SK-N-SH (cell line): ENCODE data around the gene CLTCL1. TPM values are rescaled to one million over a fixed set of nuclear protein-coding genes. Genes with fewer than 3 reads are reported as not detected.

Experiments used
- CTCF ChIA-PET: fragments of 300-600, 350-600 bp; formaldehyde crosslinking; extraction: SDS; loops from one replicate; lab custom pipeline; 2021; lab: Yijun Ruan, JAX
- POLR2A ChIA-PET: fragments of 350-600 bp; sonication (Branson Sonifier 250); formaldehyde crosslinking; extraction: SDS; loops from one replicate; lab custom pipeline; 2020; ENCODE audit warnings: antibody characterized with exemption, inconsistent platforms; lab: Yijun Ruan, JAX
- DNase-seq: peaks from one replicate; pipeline ENCODE4 v3.0.0; 2012
- H2AFZ ChIP-seq: fragments of 200-600 bp; sonication (generic); 2 replicates; pipeline ENCODE4 v1.8.1; 2016; ENCODE audit warnings: antibody characterized with exemption, mild to moderate bottlenecking, low read depth
- H3F3A ChIP-seq: fragments of 200-600 bp; sonication (generic); replicated peaks from 2 replicates; pipeline ENCODE3; 2016; ENCODE audit warnings: antibody characterized with exemption, mild to moderate bottlenecking; ENCODE audit not compliant: insufficient read depth
- H3K27ac ChIP-seq, 2 experiments: fragments of 200-500 bp in 1 of 2; fragments of 200-600 bp in 1 of 2; sonication (Bioruptor generic) in 1 of 2; sonication (generic), shearing (Covaris generic) in 1 of 2; 2 replicates each; pipeline versions ENCODE4 v1.5.1 to v1.6.1; 2014 to 2016; ENCODE audit warnings: low read depth in 2 of 2, inconsistent platforms in 1 of 2, low read length in 1 of 2, mild to moderate bottlenecking in 1 of 2, mixed read lengths in 1 of 2
- H3K27me3 ChIP-seq: fragments of 200-600 bp; sonication (generic), shearing (Covaris generic); 2 replicates; pipeline ENCODE4 v1.6.1; 2016; ENCODE audit warnings: mixed run types; ENCODE audit not compliant: insufficient read depth
- H3K36me3 ChIP-seq, 2 experiments: fragments of 200-500 bp in 1 of 2; fragments of 200-600 bp in 1 of 2; sonication (Bioruptor generic) in 1 of 2; sonication (generic) in 1 of 2; replicated peaks in 1 of 2; 2 replicates each; pipeline versions ENCODE3 to v1.5.1; 2014 to 2016; ENCODE audit warnings: low read length in 1 of 2, mild to moderate bottlenecking in 1 of 2; ENCODE audit not compliant: insufficient read depth in 2 of 2, control insufficient read depth in 1 of 2
- H3K4me1 ChIP-seq, 2 experiments: fragments of 200-500 bp in 1 of 2; fragments of 200-600 bp in 1 of 2; sonication (Bioruptor generic) in 1 of 2; sonication (generic), shearing (Covaris generic) in 1 of 2; 2 replicates each; pipeline versions ENCODE4 v1.5.1 to v1.6.1; 2014 to 2016; ENCODE audit warnings: low read depth in 1 of 2, low read length in 1 of 2, mixed run types in 1 of 2; ENCODE audit not compliant: insufficient read depth in 2 of 2, control insufficient read depth in 1 of 2
- H3K4me2 ChIP-seq: fragments of 200-600 bp; sonication (generic), shearing (Covaris generic); 2 replicates; pipeline ENCODE4 v1.6.1; 2017; ENCODE audit warnings: mixed run types
- H3K4me3 ChIP-seq, 2 experiments: fragments of 200-500 bp in 1 of 2; fragments of 200-600 bp in 1 of 2; sonication (Bioruptor generic) in 1 of 2; sonication (generic), shearing (Covaris generic) in 1 of 2; 2 replicates each; pipeline versions ENCODE4 v1.5.1 to v1.8.1; 2014 to 2016; ENCODE audit warnings: low read depth in 2 of 2, inconsistent platforms in 1 of 2, low read length in 1 of 2, mild to moderate bottlenecking in 1 of 2, mixed read lengths in 1 of 2, moderate library complexity in 1 of 2
- H3K79me2 ChIP-seq: fragments of 200-600 bp; sonication (generic); 2 replicates; pipeline ENCODE4 v1.8.1; 2017; ENCODE audit warnings: mild to moderate bottlenecking; ENCODE audit not compliant: insufficient read depth
- H3K9ac ChIP-seq: fragments of 200-600 bp; sonication (generic); 2 replicates; pipeline ENCODE4 v1.6.1; 2017; ENCODE audit warnings: mixed run types
- H3K9me2 ChIP-seq: fragments of 200-600 bp; sonication (generic); 2 replicates; pipeline ENCODE4 v1.6.1; 2017; ENCODE audit warnings: mixed run types
- H3K9me3 ChIP-seq: fragments of 200-600 bp; sonication (generic); 2 replicates; pipeline ENCODE4 v1.6.1; 2017; ENCODE audit warnings: mixed run types, mild to moderate bottlenecking, moderate library complexity
- H4K20me1 ChIP-seq: fragments of 200-600 bp; sonication (generic); 2 replicates; pipeline ENCODE4 v1.6.1; 2017; ENCODE audit warnings: mild to moderate bottlenecking, mixed run types; ENCODE audit not compliant: insufficient read depth
- CHD2 ChIP-seq: fragments of 150-350 bp; IDR thresholded peaks from 2 replicates; pipeline ENCODE4 v1.6.1; 2018; ENCODE audit warnings: low read length; ENCODE audit not compliant: partially characterized antibody
- CTCF ChIP-seq: fragments of 200-600 bp; sonication (generic); IDR thresholded peaks from 2 replicates; pipeline ENCODE4 v1.6.1; 2017; ENCODE audit warnings: antibody characterized with exemption, mild to moderate bottlenecking, moderate library complexity
- EP300 ChIP-seq, 2 experiments: IDR thresholded peaks; 2 replicates each; pipeline versions ENCODE4 v1.4.0 to v1.6.1; 2012; ENCODE audit warnings: borderline replicate concordance in 1 of 2, low read depth in 1 of 2, low read length in 1 of 2
- FOSL2 ChIP-seq: IDR thresholded peaks from 2 replicates; pipeline ENCODE4 v1.4.0; 2012; ENCODE audit warnings: low read depth, mild to moderate bottlenecking, moderate library complexity, borderline replicate concordance
- FOXM1 ChIP-seq: IDR thresholded peaks from 2 replicates; pipeline ENCODE4 v1.4.0; 2012; ENCODE audit warnings: low read depth, mild to moderate bottlenecking
- NFIC ChIP-seq: IDR thresholded peaks from 2 replicates; pipeline ENCODE4 v1.4.0; 2012; ENCODE audit warnings: borderline replicate concordance
- POLR2AphosphoS5 ChIP-seq: IDR thresholded peaks from 2 replicates; pipeline ENCODE4 v1.6.1; 2012; ENCODE audit warnings: low read depth, low read length
- RCOR1 ChIP-seq: fragments of 150-350 bp; IDR thresholded peaks from 2 replicates; pipeline ENCODE4 v1.6.1; 2017; ENCODE audit warnings: antibody characterized with exemption, low read length
- TEAD4 ChIP-seq: IDR thresholded peaks from 2 replicates; pipeline ENCODE4 v1.4.0; 2012; ENCODE audit warnings: mild to moderate bottlenecking, borderline replicate concordance; ENCODE audit not compliant: insufficient read depth
- USF2 ChIP-seq: fragments of 150-350 bp; IDR thresholded peaks from 2 replicates; pipeline ENCODE4 v1.6.1; 2017; ENCODE audit warnings: antibody characterized with exemption, low read length, low read depth, borderline replicate concordance
- ZBTB33 ChIP-seq: IDR thresholded peaks from 2 replicates; pipeline ENCODE4 v1.4.0; 2012; ENCODE audit warnings: low read depth, borderline replicate concordance
- WGBS: methylation state at CpG from one replicate; pipeline ENCODE4 v1.1.6; 2017; ENCODE audit warnings: low lambda C conversion rate; 5-methylcytosine and 5-hydroxymethylcytosine counted together
- polyA plus RNA-seq, 3 experiments: library from polyadenylated mRNA; depleted of rRNA; stranded (reverse); fragments of >200 nt; gene quantifications; 2 replicates each; pipeline ENCODE4 v1.2.3, GENCODE V29; 2012

Gene CLTCL1
- polyA plus RNA-seq, 1 of the 3 experiments (the other 2 are of a cell fraction), result 6.7 TPM

- CTCF ChIA-PET, result interaction anchor here (2.2 kb wide), 1 partner anchor 20 kb away, joined by 8 read pairs; the partner anchor contains the start of gene SLC25A1
Measured at GRCh38 chr22:19199479-19199878, 92.0 kb downstream of the CLTCL1 start.

More at GRCh38 chr22:19199479-19199878, 92.0 kb downstream of the CLTCL1 start:
- no peak overlapping the region for H2AFZ ChIP-seq
- peaks cover 0 to 45% of the 10 kb centered on the region in 2 experiments; a peak in 2 of 4 replicates for H3K4me1 ChIP-seq
- H3K9ac ChIP-seq, result no peak overlapping the region
- 80% methylated on average over 8 of the region's 8 CpGs for WGBS
- TF ChIP-seq TEAD4, result no peak
- TF ChIP-seq NFIC, result no peak
- no peak for TF ChIP-seq FOXM1
- TF ChIP-seq CHD2, result no peak
- TF ChIP-seq RCOR1, result no peak
- TF ChIP-seq ZBTB33, result no peak
- no peak for TF ChIP-seq USF2
- no peak for TF ChIP-seq POLR2AphosphoS5
- no peak for TF ChIP-seq FOSL2
- TF ChIP-seq EP300 (IDR thresholded peaks at IDR 0.05; ENCODE audit: borderline replicate concordance in 1 of 2, low read depth in 1 of 2, low read length in 1 of 2), result no peak
- no peak for TF ChIP-seq CTCF
- no peaks in the 10 kb centered on the region for H3K79me2 ChIP-seq
- no peak overlapping the region for H3K4me3 ChIP-seq
- DNase-seq, result no peak
- H3K9me2 ChIP-seq, result no peaks in the 10 kb centered on the region
- H3K9me3 ChIP-seq, result no peaks in the 10 kb centered on the region
- no peak overlapping the region for H3K4me2 ChIP-seq
- no peak overlapping the region for H3K27ac ChIP-seq
- H3K36me3 ChIP-seq, result peaks cover 0 to 13% of the 10 kb centered on the region in 2 experiments
- no peaks in the 10 kb centered on the region for H4K20me1 ChIP-seq
- no peaks in the 10 kb centered on the region for H3F3A ChIP-seq
- POLR2A ChIA-PET, result no interaction called here
- H3K27me3 ChIP-seq, result no peaks in the 10 kb centered on the region
